Type B pancreatic cell (in vitro differentiated cells): Measurements from ENCODE around the gene CABP4. TPM values are rescaled to one million over a fixed set of nuclear protein-coding genes. Genes with fewer than 3 reads are reported as not detected.

ENCODE experiments used
- DNase-seq: peaks from one replicate; pipeline ENCODE4 v3.0.0; 2021; ENCODE audit warnings: mixed read lengths; ENCODE audit not compliant: unreplicated experiment; ENCODE audit errors: extremely low spot score
- H3K27ac Mint-ChIP-seq: 2 replicates; pipeline ENCODE4 v1.8.0; 2021; ENCODE audit warnings: mild to moderate bottlenecking, mixed read lengths
- H3K27me3 Mint-ChIP-seq: 2 replicates; pipeline ENCODE4 v1.8.0; 2021; ENCODE audit warnings: mixed read lengths
- H3K36me3 Mint-ChIP-seq: 2 replicates; pipeline ENCODE4 v1.8.0; 2021; ENCODE audit warnings: mixed read lengths
- H3K4me1 Mint-ChIP-seq: one replicate; pipeline ENCODE4 v1.8.0; 2021; ENCODE audit warnings: mixed read lengths; ENCODE audit not compliant: unreplicated experiment
- H3K4me3 Mint-ChIP-seq: 2 replicates; pipeline ENCODE4 v1.8.0; 2021; ENCODE audit warnings: mild to moderate bottlenecking, mixed read lengths
- H3K9me3 Mint-ChIP-seq: 2 replicates; pipeline ENCODE4 v1.8.0; 2021; ENCODE audit warnings: mixed read lengths
- CTCF ChIP-seq: fragments of 200-600 bp; sonication (generic); conservative IDR thresholded peaks from 2 replicates; pipeline ENCODE4 v1.5.0; 2021; ENCODE audit warnings: antibody characterized with exemption, mild to moderate bottlenecking
- total RNA-seq: library from RNA; stranded (reverse); gene quantifications from 2 replicates; pipeline ENCODE4 v1.2.1, GENCODE V29; 2021; ENCODE audit warnings: low replicate concordance

CABP4 gene
- total RNA-seq, 1 donor from 2014 or later = not detected

- Mint-ChIP-seq H3K9me3 (no peaks in the 10 kb centered on the region), H3K27me3 (no peaks in the 10 kb centered on the region), H3K36me3 (peaks cover 9% of the 10 kb centered on the region), H3K4me3 (no peak overlapping the region), H3K27ac (no peak overlapping the region), H3K4me1 (no peaks in the 10 kb centered on the region)
- no peak for TF ChIP-seq CTCF
- no peak for DNase-seq
Observed at GRCh38 chr11:67492069-67492727, 37.0 kb downstream of the CABP4 start.

GRCh38 chr11:67492801-67493547 is 37.8 kb downstream of the CABP4 start:
- Mint-ChIP-seq H3K4me1 (no peaks in the 10 kb centered on the region), H3K9me3 (no peaks in the 10 kb centered on the region), H3K27ac (no peak overlapping the region), H3K4me3 (no peak overlapping the region), H3K27me3 (no peaks in the 10 kb centered on the region), H3K36me3 (peaks cover 5% of the 10 kb centered on the region)
- TF ChIP-seq CTCF = no peak
- no peak for DNase-seq

- H3K27ac Mint-ChIP-seq = no peak overlapping the region
Observed at GRCh38 chr11:67493548-67494370, 38.6 kb downstream of the CABP4 start.

GRCh38 chr11:67494371-67495233 is 39.4 kb downstream of the CABP4 start:
- no peak overlapping the region for H3K4me3 Mint-ChIP-seq
- no peaks in the 10 kb centered on the region for H3K9me3 Mint-ChIP-seq
- no peaks in the 10 kb centered on the region for H3K27me3 Mint-ChIP-seq
- DNase-seq = no peak
- H3K27ac Mint-ChIP-seq = no peak overlapping the region
- TF ChIP-seq CTCF = no peak
- no peaks in the 10 kb centered on the region for H3K4me1 Mint-ChIP-seq
- peaks cover 2% of the 10 kb centered on the region for H3K36me3 Mint-ChIP-seq

More at GRCh38 chr11:67493548-67494370, 38.6 kb downstream of the CABP4 start:
- H3K9me3 Mint-ChIP-seq = no peaks in the 10 kb centered on the region
- H3K4me3 Mint-ChIP-seq = no peak overlapping the region
- H3K36me3 Mint-ChIP-seq = peaks cover 3% of the 10 kb centered on the region
- DNase-seq = no peak
- TF ChIP-seq CTCF = no peak
- no peaks in the 10 kb centered on the region for H3K27me3 Mint-ChIP-seq
- no peaks in the 10 kb centered on the region for H3K4me1 Mint-ChIP-seq
